ENCODE measurements around the gene FRMD4A. TPM values are rescaled to one million over a fixed set of nuclear protein-coding genes. Genes with fewer than 3 reads are reported as not detected.

The FRMD4A gene
- total and polyA plus RNA-seq, 10 of the 15 experiments (the other 5 are each of a cell fraction or from before 2014, with no cell fraction given) = 17.8 to 75.2 (median 39.1) TPM

GRCh38 chr10:13795653-13796555 lies 534.8 kb downstream of the FRMD4A start:
- H3K4me3 ChIP-seq = no peak overlapping the region
- ChIA-PET CTCF (interaction anchor here (0.7 to 1.0 kb wide), 3 partner anchors 9 to 35 kb away, joined by 3 to 6 read pairs (median 3); no protein-coding TSS in a partner anchor), SMC1A (ENCODE audit: uncharacterized antibody, unreplicated experiment) (interaction anchor here (0.8 to 1.7 kb wide), 9 partner anchors 9 to 389 kb away, joined by 3 to 6 read pairs (median 4); no protein-coding TSS in a partner anchor), RAD21 (ENCODE audit: unreplicated experiment) (interaction anchor here (0.6 to 2.2 kb wide), 4 partner anchors 9 to 988 kb away, joined by 3 to 10 read pairs (median 3); no protein-coding TSS in a partner anchor), POLR2A (interaction anchor here (0.8 to 1.3 kb wide), 3 partner anchors 9 to 117 kb away, joined by 3 to 5 read pairs (median 4); no protein-coding TSS in a partner anchor)
- no peak overlapping the region for H2AFZ ChIP-seq (ENCODE audit: control insufficient read depth, low read depth, low read length)
- peaks cover 6% of the 10 kb centered on the region for H3K4me1 ChIP-seq (ENCODE audit: control insufficient read depth, insufficient read depth, low read length)
- no peaks in the 10 kb centered on the region; the same call in 2 of the 3 replicates for H3K9me3 ChIP-seq (replicated peaks; ENCODE audit: control insufficient read depth, insufficient read depth, low read length)
- H3K27ac ChIP-seq (ENCODE audit: control insufficient read depth, insufficient read depth) = no peak overlapping the region
- no peak overlapping the region; the same call in 1 of the 2 replicates for H3K4me2 ChIP-seq (ENCODE audit: control insufficient read depth, insufficient read depth)
- H3K36me3 ChIP-seq (ENCODE audit: control insufficient read depth in 2 of 2, insufficient read depth in 2 of 2, low read length in 1 of 2) = peaks cover 0 to 7% of the 10 kb centered on the region in 2 experiments; a peak in 2 of 4 replicates
- ATAC-seq (peak; percentile 80), FAIRE-seq (no peak), DNase-seq (ENCODE audit: low read depth, low spot score) (no peak)
- H3K9ac ChIP-seq (ENCODE audit: control insufficient read depth, insufficient read depth, low read length) = no peak overlapping the region
- H3K27me3 ChIP-seq (replicated peaks in 1 of 2; ENCODE audit: control insufficient read depth in 2 of 2, insufficient read depth in 2 of 2, low read length in 1 of 2) = no peaks in the 10 kb centered on the region
- H4K20me1 ChIP-seq (ENCODE audit: control insufficient read depth, insufficient read depth) = no peaks in the 10 kb centered on the region
- no peaks in the 10 kb centered on the region for H3K79me2 ChIP-seq (ENCODE audit: control insufficient read depth, insufficient read depth, low read length)
- in situ Hi-C loops (cut with MboI) (no loop called here), intact Hi-C loops (cut with micrococcal nuclease; ENCODE audit: unreplicated experiment) (no loop called here)
- TSS peak; percentile 14 for BruUV-seq (replicated peaks)
- WGBS (ENCODE audit: insufficient coverage, insufficient replicate concordance, low lambda C conversion rate, missing lambda C conversion rate) = 27% methylated on average over 9 of the region's 9 CpGs
- TF ChIP-seq CUX1 (IDR thresholded peaks at IDR 0.05; ENCODE audit: insufficient replicate concordance, low read depth, low read length) (peak; percentile 33), IKZF1 (conservative IDR thresholded peaks at IDR 0.05) (peak; percentile 34; the same call in 1 of the 2 replicates), MTA2 (IDR thresholded peaks at IDR 0.05; ENCODE audit: low read depth) (peak; percentile 43), POLR2AphosphoS5 (IDR thresholded peaks at IDR 0.05; ENCODE audit: low read length) (no peak)
- TF ChIP-seq, protein P1, sequence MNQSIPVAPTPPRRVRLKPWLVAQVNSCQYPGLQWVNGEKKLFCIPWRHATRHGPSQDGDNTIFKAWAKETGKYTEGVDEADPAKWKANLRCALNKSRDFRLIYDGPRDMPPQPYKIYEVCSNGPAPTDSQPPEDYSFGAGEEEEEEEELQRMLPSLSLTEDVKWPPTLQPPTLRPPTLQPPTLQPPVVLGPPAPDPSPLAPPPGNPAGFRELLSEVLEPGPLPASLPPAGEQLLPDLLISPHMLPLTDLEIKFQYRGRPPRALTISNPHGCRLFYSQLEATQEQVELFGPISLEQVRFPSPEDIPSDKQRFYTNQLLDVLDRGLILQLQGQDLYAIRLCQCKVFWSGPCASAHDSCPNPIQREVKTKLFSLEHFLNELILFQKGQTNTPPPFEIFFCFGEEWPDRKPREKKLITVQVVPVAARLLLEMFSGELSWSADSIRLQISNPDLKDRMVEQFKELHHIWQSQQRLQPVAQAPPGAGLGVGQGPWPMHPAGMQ (IDR thresholded peaks at IDR 0.05; ENCODE audit: borderline replicate concordance) = no peak
- TF ChIP-seq, protein P2, sequence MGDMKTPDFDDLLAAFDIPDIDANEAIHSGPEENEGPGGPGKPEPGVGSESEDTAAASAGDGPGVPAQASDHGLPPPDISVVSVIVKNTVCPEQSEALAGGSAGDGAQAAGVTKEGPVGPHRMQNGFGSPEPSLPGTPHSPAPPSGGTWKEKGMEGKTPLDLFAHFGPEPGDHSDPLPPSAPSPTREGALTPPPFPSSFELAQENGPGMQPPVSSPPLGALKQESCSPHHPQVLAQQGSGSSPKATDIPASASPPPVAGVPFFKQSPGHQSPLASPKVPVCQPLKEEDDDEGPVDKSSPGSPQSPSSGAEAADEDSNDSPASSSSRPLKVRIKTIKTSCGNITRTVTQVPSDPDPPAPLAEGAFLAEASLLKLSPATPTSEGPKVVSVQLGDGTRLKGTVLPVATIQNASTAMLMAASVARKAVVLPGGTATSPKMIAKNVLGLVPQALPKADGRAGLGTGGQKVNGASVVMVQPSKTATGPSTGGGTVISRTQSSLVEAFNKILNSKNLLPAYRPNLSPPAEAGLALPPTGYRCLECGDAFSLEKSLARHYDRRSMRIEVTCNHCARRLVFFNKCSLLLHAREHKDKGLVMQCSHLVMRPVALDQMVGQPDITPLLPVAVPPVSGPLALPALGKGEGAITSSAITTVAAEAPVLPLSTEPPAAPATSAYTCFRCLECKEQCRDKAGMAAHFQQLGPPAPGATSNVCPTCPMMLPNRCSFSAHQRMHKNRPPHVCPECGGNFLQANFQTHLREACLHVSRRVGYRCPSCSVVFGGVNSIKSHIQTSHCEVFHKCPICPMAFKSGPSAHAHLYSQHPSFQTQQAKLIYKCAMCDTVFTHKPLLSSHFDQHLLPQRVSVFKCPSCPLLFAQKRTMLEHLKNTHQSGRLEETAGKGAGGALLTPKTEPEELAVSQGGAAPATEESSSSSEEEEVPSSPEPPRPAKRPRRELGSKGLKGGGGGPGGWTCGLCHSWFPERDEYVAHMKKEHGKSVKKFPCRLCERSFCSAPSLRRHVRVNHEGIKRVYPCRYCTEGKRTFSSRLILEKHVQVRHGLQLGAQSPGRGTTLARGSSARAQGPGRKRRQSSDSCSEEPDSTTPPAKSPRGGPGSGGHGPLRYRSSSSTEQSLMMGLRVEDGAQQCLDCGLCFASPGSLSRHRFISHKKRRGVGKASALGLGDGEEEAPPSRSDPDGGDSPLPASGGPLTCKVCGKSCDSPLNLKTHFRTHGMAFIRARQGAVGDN (IDR thresholded peaks at IDR 0.05) = peak; percentile 63

Data from GM12878 (cell line).